Choroid plexus epithelial cell (primary cell): ENCODE results near the gene EIF4E.
"Not testable (repeated sequence)": the region's sequence is repeated elsewhere in the genome, so short reads cannot be mapped to it uniquely, and the experiment has no call there.

Experiments used
- DNase-seq: peaks from one replicate; pipeline ENCODE4 v3.0.0-alpha.2; 2010; ENCODE audit warnings: low read depth
- H3K4me3 ChIP-seq: 2 replicates; pipeline ENCODE4 v1.5.1; 2011; ENCODE audit warnings: low read depth, mild to moderate bottlenecking, control low read depth, low read length, moderate library complexity
- CTCF ChIP-seq: conservative IDR thresholded peaks from 2 replicates; pipeline ENCODE4 v1.5.1; 2011; ENCODE audit warnings: low read depth, mild to moderate bottlenecking, control low read depth, inconsistent platforms, low read length, moderate library complexity

The EIF4E gene

DNA sequence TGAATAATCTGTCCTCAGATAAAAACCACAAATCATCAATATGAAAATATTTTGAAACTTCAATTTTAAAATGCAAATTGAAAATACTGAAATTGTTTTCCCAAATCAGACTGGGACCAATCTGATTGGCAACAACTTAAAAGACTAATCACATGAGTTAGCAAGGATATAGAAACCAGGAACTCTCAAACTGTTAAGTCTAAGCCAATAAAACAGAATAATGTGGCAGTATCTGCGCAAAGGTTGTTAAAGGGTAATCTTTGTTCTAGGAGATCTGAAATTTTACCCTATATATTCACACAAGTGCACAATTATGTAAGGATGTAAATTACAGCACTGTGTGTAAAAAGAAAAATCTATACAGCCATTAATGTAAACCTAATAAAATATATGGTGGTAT is 29.7 kb downstream of the EIF4E start:
- no peak for DNase-seq
- TF ChIP-seq CTCF, result no peak
- H3K4me3 ChIP-seq, result no peak overlapping the region

DNA sequence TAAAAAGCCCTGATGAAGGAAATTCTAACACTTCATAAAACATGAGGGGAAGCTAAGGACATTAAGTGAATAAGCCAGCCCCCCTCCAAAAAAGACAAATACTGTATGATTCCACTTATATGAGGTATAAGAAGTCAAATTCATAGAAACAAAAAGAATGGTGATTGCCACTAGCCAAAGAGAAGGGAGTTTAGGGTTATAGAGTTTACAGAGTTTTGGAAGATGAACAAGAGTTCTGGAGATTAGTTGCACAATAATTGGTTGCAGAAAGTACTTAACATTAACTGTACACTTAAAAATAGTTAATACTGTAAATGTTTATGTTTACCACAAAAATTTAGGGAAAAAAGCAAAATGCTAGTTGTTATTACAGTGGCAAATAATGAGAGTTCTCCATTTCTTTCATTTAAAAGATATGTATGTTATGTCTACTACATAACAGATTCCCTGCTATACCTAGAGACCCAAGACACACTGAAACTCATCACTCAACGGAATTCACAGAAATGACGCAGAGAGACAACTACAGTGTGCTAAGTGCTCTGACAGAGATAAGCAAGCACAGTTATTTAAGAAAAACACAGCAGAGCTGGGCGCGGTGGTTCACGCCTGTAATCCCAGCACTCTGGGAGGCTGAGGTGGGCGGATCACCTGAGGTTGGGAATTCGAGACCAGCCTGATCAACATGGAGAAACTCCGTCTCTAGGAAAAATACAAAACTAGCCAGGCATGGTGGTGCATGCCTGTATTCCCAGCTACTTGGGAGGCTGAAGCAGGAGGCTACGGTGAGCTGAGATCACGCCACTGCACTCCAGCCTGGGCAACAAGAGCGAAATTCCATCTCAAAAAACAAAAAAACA is 37.2 kb downstream of the EIF4E start:
- no peak overlapping the region for H3K4me3 ChIP-seq
- no peak for TF ChIP-seq CTCF
- no peak for DNase-seq

DNA sequence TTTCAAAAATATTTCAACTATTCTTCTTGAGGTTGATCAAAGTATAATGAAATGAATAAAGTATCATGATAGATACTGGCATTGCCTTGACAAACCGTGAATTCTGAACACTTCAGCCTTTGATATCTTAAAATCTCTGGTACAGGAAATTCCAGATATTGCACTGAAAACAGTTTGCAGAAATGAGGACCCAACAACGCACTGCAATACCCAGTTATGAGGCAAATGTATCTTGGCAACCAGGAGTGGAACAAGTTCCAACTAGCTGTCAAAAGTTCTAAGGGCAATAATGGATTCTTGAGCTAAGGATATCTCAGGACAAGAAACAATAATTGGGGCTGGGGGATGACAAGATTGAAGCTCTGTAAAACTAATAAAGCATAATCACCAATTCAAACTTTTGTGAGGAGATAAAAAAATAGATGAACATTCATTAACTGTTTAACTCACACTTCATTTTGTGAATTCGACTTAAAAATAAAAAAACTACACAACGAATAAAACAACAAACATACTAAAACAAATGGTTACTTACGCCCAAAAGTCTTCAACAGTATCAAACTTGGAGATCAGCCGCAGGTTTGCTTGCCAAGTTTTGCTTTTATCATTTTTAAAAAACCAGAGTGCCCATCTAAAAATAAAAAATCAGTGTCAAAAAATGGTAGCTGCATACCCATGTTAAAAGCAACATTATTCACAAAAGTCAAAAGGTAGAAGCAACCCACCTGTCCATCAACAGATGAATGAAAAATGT is 38.1 kb downstream of the EIF4E start:
- no peak for TF ChIP-seq CTCF
- H3K4me3 ChIP-seq, result no peak overlapping the region
- DNase-seq, result peak; percentile 48

DNA sequence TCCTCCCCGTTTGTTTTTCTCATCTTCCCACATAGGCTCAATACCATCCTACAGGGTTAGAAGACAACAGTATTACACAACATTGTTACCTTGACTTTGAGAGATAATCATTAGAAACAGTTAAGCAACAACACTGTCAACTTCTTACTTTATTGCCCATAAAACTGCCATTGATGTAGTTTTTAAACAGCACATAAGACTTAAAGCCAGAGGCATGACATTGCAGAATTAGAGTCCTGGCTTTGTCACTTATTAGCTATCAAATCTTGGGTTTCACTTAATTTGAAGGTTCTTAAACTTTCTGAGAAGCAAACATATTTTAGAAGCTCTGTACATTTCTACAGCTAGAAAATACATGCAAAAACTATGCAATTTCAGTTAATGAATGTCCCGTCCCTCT is 41.8 kb downstream of the EIF4E start:
- TF ChIP-seq CTCF, result no peak
- H3K4me3 ChIP-seq, result no peak overlapping the region
- no peak for DNase-seq

- not testable (repeated sequence) for H3K4me3 ChIP-seq
Measured at GRCh38 chr4:98886382-98886781, 42.6 kb downstream of the EIF4E start.

DNA sequence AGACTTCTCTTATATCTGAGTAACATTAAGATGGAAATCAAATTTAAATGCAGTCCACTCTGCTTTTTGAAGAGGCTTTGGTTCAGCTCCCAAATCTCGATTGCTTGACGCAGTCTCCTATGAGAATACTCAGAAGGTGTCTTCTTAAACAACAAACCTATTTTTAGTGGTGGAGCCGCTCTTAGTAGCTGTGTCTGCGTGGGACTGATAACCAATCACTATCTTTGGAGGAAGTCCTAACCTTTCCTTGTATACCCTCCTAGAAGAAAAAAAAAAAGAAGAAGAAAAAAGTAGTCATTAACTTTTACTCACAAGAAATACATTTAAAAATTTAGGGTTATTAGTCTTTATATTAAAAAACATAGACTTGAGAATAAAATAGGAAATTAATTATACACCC is 48.0 kb downstream of the EIF4E start:
- not testable (repeated sequence) for H3K4me3 ChIP-seq

More at GRCh38 chr4:98886382-98886781, 42.6 kb downstream of the EIF4E start:
- DNase-seq, result not testable (repeated sequence)

DNA sequence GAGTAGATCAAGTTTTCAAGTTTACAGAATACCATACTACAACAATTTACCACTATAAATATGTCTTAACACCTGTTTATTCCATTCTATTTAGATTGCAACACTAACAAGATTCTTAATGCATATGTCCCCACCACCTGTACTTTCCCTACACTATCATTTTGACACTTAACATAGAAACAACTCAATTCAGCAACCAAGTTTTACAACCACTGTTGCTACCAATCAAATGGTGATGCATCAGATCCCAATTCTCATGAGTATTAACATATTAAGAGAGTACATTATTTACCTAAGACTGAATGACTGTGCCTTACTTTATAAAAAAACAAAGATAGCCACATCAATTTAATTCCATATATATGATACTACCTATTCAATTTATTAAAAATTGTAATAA is 49.4 kb downstream of the EIF4E start:
- no peak for TF ChIP-seq CTCF
- no peak for DNase-seq
- no peak overlapping the region for H3K4me3 ChIP-seq

More for the DNA sequence above, 48.0 kb downstream of the EIF4E start:
- not testable (repeated sequence) for DNase-seq

- DNase-seq, result peak; percentile 76
- TF ChIP-seq CTCF, result no peak
- H3K4me3 ChIP-seq, result no peak overlapping the region
Measured at GRCh38 chr4:98873059-98873458, 55.9 kb downstream of the EIF4E start.

DNA sequence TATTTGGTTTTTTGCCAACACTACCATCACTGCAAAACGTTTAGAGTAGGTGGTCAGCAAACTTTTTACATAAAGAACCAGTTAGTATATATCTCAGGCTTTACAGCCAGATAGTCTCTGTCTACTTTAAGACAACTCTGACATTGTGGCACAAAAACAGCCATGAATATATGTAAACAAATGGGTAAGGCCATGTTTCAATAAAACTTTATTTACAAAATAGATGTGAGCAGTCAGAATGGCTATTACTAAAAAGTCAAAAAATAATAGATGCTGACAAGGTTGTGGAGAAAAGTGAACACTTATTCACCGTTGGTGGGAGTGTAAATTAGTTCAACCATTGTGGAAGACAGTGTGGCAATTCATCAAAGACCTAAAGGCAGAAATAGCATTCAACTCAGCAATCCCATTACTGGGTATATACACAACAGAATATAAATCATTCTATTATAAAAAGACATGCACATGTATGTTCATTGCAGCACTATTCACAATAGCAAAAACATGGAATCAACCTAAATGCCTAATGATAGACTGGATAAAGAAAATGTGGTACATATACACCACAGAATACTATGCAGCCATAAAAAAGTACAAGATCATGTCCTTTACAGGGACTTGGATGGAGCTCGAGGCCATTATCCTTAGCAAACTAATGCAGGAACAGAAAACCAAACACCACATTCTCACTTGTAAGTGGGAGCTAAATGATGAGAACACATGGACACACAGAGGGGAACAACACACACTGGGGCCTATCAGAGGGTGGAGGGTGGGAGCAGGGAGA is 56.6 kb downstream of the EIF4E start:
- DNase-seq, H3K4me3 ChIP-seq: not testable (repeated sequence)
